HG03066 (cell line): ENCODE data around the gene MROH2B.

Source experiments
- ATAC-seq: cut with Tn5 transposase; IDR thresholded peaks from one replicate; pipeline ENCODE4 v1.9.1; 2021; ENCODE audit warnings: low read depth; ENCODE audit not compliant: unreplicated experiment

The MROH2B gene

DNA sequence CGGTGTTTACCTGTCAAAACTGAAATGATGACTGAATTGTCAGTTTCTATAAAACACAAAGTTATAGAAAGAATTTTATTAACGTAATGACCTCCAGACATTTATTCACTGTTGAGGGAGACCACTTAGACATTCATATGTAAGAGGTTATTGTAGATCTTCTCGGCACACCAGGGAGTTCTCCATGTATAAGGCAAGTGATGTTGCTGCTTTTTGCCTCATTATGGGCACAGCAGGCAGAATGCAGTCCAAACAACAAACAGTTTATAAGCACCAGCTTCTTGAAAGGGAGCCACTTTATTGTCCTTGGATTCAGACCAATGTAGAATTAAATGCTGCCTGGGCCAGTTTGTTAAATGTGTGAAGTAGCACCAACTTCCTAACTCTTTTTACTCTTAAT lies 95.1 kb downstream of the MROH2B start:
- ATAC-seq, result no peak

DNA sequence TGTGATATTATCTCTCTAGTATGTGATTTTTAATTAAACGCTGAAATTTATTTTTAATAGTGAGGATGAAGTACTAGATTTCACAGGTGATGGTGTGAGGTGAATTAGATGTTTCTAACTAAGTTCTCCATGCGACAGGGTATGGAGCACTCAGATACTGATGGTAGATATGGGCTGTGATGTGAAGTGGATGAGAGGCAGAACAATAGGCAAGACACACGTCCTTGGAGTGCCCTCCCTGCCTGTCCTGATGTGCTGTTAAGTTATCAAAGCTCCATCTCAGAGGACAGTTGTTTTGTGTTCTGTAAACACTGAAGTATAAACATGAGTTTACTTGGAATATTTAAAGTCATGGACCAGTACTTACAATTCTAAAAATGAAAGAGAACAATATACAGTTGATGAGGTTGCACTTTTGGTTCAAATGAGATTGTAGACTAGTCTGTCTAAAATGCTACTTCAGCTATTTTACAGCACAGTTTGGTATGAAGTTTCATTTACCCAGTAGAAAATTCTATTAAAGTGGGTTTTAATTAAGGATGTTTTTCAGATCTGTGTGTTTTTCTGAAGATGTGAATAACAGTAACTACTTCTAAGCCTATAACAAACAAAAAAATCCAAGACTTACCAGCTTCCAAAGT lies 97.7 kb downstream of the MROH2B start:
- no peak for ATAC-seq

DNA sequence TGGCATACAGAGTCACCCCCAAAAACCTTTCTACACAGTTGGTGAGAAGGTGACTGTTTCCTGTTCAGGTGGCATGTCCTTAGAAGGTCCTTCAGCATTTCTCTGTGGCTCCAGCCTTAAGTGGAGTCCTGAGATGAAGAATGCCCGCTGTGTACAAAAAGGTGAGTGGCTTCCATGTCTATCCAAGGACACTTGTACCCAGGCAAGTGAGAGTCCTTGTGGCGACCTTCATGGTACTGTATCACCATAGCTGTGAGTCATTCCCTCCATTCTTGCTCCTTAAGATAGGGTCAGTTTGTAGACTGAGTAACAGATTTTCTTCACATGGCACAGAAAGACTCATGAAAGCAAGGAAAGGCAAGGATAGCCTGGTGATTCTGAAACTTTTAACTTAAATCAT lies 98.7 kb downstream of the MROH2B start:
- ATAC-seq, result no peak

DNA sequence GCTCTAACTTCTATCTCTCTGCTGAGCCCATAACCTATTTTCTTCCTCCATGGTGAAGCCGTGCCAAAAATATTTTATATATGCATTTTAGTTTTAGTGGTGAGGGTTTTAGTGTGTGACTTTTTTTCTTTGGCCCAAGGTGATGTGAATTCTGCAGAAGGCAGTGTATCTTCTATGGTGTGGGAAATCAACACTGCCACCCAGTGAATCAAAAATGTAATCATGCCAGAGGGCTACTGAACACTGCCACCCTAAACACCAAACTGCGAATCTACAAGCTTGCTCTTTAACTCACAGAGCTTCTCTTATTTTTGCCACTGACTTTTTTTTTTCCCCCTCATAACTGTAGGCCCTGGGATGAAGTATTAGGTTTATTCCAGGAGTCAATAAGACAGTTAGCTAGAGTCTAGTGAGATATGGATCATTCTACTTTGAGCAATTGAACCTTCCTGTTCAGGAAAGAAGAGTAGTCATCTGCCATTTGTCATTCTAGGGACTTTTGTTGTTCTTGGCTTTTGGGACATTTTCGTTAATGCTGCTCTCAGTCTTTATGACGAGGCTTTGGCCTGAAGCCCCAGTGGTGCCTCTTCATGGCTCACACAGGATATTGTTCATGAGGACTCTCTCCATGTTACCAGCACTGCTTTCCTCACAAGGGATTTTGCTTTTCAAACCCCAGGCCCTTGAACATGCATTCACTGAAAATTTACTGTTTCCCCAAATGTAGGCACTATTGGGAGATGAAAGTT lies 108.8 kb downstream of the MROH2B start:
- no peak for ATAC-seq

DNA sequence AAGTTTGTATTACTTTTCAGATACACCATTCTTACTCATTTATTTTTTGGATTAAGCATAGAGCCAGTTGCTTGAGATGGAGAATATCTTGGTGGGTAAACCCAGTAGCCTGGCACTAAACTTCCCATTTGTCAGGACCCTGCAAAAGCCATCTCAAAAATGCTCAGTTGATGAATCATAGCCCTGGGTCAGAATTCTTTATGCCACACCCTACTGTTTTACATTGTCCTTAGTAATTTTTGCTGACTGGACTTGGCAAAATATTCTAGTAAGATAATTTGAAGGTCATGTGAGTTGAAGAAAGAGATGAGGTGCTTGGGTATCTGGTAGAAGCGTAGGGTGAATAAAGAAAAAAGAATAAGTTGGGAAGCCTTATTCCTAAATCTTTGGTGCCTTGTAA lies 111.1 kb downstream of the MROH2B start:
- no peak for ATAC-seq

DNA sequence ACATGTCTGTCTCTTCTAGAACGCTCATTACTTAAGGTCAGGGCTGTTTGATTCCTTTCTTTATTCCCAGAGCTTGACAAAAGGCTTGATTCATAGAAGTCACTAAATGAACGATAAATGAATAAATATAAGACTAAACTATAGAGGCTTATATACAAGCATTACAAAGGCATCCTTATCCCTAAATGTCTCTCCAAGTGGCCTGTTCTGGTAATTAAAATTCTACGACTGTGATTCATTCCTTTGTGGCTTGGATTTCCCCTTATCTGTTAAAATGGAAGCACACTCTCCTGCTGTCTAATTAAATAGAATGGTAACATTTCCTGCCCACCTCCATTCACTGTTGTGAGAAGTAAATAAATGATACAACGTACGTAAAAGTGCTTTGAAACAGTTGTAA lies 112.3 kb downstream of the MROH2B start:
- no peak for ATAC-seq

DNA sequence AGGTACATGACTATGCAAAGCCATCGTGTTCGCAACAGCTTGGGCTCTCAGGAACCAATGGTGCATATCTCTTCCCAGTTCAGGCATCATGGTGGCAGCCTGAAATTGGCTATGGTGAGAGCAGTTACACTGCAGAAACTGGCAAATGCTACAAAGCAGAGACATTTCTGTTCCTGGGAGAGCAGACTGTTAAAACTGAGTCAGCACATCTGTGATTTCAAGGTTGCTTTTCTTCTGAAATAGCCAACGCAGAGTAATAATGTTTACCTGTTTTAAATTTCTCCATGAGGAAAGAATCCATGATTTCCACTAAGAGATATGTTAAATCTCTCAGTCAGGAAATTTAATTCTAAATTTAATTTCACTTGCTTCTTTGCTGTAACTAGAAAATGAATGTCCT lies 114.1 kb downstream of the MROH2B start:
- no peak for ATAC-seq

DNA sequence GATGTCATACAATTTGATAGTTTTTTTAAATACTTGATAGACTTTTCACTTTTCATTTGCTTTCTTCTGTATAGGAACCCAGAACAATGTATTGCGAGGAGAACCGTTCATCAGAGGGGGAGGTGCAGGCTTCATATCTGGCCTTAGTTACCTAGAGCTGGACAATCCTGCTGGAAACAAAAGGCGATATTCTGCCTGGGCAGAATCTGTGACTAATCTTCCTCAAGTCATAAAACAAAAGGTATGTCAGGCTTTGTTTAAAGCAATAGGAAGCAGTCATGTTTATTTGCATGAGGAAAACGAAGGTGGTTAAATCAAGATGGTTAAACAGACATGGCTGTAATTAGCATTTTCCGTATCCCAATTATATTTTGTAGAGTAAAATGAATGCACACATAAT lies 115.8 kb downstream of the MROH2B start:
- ATAC-seq, result no peak
